Activated CD4-positive, alpha-beta T cell treated with anti-CD3 and anti-CD28 coated beads, Interleukin-10, Interleukin-2, amounts not matched to agents 100 ng/mL and 50 ng/mL, durations not matched to agents 16 hours and 8 hours (primary cell): ENCODE data around the gene THRA.
"Not testable (repeated sequence)": the region's sequence is repeated elsewhere in the genome, so short reads cannot be mapped to it uniquely, and the experiment has no call there.

Source experiments
- DNase-seq: peaks from one replicate; pipeline ENCODE4 v3.0.0-alpha.2; 2020

The THRA gene

DNA sequence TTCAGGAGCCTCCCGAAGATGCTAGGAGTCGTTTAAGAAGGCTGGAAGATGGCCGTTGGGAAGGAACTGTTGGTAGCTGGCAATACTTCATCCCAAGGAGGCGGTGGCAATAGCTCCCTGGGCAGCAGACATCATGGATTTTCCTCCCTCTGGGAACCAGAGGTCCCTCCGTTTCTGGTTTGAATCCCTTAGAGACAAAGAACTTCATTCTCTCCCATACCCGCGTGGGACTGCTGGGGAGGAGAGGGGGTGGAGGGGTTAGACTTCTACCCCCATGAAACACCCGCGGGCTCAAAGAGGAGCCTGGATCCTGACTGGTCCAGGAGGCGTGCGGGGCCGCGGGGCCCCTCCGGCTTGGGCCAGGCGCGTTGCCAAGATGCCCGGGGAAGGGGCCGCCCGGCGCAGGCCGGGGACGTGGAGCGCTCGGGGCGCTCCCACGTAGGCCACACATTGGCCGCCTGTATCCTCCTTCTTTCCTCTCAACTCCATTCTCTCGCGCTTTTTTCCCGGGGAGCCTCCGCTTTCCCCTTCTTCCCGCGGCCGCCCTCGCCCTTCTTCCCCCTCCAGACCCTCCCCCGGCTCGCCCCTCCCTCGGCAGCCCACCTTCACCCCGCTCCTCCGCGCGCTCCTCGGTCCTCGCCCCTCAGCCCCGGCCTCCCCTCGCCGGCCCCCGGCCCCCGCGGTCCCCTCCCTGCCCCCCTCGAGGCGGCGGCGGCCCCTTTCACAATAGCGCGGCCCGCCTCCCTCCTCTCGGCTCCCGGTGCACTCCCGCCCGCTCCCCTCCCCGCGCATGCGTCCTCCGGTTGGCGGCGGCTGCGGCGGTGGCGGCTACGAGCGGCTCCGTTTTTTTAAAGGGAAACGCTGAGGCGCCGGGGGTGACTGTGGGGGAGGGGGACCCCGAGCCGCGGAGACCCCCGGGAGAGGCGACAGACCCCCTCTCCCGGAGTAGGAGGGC is 58.7 kb downstream of the THRA start, which contains the start of gene MSL1:
Gene MSL1, plus strand, starts transcription at position 791 of the 955 bp plus-strand sequence. CDS start 642 bp downstream, outside the sequence.
- peak; percentile 85 for DNase-seq

DNA sequence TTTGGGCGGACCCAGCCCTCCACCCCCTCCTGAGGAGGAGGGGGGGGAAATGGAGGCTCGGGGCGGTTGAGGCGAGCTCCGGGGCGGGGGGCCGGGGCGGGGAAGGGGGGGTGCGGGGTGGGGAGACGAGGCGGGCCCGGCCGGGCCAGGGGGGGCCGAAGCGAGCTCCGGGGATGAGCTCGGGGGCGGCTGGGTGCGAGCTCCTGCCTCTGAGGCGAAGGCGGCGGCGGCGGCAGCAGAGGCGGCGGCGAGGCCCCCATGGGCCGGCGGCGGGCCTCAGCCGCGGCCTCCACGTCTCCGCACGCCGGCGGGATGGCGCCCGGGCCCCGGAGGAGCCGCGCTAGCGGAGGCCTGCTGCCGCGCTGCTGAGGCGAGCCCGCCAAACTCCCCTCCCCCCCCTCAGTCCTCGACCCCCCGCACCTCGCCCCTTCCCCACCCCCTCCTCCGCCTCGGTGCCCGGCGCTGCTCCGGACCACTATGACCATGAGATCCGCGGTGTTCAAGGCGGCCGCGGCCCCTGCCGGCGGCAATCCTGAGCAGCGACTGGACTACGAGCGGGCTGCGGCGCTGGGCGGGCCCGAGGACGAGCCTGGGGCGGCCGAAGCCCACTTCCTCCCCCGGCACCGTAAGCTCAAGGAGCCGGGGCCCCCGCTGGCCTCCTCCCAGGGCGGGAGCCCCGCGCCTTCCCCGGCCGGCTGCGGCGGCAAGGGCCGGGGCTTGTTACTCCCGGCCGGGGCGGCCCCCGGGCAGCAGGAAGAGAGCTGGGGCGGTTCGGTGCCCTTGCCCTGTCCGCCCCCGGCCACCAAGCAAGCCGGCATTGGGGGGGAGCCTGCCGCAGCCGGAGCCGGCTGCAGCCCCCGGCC is 59.6 kb downstream of the THRA start:
- peak; percentile 39 for DNase-seq

DNA sequence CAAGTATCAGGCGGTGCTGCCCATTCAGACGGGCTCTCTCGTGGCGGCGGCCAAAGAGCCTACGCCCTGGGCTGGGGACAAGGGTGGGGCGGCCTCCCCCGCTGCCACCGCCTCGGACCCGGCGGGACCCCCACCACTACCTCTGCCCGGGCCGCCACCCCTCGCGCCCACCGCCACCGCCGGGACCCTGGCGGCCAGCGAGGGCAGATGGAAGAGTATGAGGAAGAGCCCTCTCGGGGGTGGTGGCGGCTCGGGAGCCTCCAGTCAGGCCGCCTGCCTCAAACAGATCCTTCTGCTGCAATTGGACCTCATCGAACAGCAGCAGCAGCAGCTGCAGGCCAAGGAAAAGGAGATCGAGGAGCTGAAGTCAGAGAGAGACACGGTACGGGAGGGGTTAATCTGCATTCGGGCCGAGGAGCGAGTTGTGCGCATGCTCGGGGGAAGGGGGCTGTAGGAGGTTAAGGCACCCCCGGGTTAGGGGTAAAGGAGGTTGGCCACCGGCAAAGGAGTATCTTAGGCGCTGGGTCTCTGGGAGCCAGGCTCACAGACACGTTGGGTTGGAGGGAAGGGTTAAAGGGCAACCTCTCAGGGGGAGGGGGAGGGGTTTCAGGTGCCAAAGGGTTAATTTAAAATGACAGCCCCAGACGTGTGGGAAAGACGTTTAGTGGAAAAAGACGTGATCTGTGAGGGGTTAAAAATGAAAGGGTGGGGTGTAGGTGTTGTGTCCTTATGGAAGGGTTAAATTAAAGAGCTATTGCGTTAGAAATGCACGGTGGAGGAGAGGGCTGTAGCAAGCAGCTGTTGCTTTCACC is 60.4 kb downstream of the THRA start:
- peak; percentile 74 for DNase-seq

DNA sequence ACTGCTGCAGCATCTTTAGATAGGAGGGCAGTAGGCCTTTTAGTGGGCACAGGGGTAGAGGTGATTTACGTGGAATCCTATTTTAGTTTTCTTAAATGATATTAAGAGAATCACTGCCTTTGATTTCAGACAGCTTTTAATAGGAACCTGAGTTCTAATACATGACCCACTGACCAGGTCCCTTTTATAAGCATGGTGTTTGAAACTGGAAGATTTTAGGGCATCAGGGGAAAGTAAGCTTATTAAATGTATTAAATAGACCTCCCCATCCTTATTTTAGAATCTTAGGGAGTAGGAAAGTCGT is 61.0 kb downstream of the THRA start:
- no peak for DNase-seq

DNA sequence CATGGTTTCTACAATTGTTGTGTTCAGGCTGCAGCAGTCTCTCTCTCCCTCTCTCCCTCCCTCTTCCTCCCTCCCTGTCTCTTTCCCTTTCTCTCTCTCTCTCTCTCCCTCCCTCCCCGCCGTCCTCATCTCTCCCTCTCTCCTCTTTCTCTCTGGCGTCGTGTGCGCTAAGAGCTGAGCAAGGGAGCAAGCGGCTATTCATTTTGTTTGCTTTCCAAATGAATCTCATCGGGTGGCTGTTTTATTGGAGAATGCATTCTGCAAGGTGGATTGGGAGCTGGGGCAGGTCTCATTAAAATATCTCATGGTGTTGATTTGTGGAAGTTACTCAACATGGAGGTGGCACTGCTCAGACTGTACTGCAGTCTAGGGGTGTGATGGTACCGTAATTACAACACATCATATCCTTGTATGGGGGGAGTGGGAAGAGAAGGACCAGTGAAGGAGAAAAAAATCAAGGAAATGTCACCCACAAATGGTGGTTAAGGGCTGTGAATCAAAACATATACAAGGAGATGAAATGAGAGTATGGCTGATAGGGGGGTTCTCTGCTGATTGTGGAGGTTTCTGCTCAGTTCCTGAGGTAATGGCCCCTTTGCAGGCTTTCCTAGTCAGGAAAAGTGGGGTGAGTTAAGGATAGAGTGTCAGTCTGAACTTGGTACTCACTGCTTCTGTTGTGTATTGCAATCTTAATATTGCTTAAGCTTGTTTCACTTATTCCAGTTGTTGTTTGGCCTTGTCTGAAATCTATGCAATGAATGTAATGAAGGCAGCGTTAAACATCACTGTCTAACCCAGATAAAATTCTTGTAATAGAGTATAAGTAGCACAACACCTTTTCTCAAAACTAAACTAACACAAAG is 61.7 kb downstream of the THRA start:
- peak; percentile 26 for DNase-seq

DNA sequence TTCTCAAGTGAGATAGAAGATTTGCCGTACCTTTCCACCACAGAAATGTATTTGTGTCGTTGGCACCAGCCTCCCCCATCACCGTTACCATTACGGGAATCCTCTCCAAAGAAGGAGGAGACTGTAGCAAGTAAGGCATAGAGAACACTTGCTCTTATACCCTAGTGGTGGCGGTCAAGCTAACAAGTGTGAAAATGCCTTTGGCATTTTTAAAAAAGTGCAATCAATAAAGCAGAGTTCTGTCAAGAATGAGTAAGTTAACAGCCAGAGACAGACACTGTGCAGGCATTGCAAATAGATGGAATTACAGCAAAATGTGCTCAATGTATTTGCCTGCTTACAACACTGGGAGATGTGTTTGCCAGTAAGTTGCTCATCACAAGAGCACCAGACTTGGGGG is 66.7 kb downstream of the THRA start:
- no peak for DNase-seq

DNA sequence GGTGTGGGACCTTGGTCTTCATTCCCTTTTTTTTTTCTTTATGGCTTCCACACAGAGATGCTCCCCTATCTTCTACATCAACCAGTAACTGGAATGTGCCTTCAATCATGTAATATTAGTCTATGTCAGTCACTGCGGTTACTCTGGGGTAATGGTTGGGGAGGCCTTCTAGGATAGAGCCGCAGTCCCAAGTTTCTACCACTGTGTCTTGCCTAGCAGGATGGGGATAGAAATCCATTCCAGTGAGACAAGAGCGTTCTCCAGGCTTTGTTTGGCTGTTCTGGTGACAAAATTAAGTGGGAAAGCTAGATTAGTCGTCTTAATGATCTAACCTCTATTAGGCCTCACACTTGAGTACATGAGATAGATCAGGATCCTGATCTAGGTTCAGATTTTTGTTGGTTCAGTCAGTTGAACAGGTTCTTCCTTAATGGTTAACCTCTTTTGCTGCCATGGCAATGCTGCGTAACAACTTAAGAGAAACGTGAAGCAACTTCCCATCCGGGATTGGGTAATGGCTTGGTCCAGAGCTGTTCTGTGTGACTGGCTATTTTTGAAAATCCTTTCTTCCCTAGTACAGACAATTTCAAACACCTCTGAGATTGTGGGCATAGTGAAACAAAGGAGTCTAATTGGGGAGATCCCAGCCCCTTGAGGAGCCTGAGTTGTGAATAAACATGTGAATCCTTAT is 67.7 kb downstream of the THRA start:
- DNase-seq, result no peak

DNA sequence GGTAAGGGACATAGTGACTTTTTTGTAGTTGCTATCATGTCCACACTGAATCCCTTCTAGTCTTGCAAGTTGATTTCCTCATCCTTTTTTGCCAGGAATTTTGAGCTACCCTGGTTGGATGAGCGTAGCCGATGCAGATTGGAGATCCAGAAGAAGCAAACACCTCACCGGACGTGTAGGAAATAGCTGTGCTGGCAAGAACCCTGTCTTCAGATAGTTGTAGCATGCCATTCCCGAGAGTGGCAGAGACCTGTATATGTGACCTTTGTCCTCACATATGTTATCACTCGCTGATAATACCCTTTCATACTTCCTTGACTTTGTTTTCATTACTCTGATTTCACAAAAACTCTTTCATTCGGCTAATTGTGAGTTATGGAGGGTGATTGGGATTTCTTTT is 71.4 kb downstream of the THRA start:
- no peak for DNase-seq

DNA sequence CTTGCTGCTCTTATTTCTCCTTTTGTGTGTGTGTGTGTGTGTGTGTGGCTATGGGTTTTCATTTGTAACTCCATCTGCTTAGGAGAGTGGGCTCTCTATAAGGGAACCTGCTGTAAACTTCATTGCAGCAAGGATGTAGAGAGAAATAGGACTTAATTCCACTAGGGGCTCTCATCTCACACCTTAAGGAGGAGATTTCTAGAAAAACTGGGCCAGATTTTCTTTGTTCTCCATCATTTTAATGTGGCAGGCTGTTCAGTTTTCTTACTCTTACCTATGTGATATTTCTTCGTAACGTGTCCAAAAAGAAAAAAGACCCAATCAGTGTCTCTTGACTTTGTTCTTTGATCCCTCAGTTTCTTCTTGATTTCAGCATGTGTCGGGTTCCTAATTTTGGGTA is 73.1 kb downstream of the THRA start:
- no peak for DNase-seq

DNA sequence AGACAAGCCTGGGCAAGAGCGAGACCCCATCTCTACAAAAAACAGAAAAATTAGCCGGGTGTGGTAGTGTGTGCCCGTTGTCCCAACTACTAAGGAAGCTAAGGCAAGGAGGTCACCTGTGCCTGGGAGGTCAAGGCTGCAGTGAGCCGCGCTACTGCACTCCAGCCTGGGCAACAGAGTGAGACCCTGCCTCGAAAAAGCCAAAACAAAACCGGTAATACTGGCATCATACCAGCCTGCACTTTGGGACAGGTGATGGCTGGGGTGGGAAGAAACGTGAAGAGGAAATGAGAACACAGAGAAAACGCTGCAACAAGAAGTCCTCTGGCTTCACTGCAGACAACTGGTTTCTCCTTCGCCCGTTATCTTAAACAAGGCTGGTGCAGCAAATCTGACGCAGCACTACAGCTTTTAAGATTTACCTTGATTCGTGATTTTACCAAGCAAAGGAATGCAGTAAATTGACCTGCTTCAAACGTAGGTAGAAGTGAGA is 76.8 kb downstream of the THRA start:
- DNase-seq, result no peak

GRCh38 chr17:40143166-40143565 is 80.4 kb downstream of the THRA start:
- not testable (repeated sequence) for DNase-seq
